Activated CD4-positive, alpha-beta T cell treated with anti-CD3 and anti-CD28 coated beads, Interleukin-2, Interleukin-4, amounts not matched to agents 100 ng/mL and 50 ng/mL, durations not matched to agents 16 hours and 8 hours (primary cell): Measurements from ENCODE around the gene MARK3.
"Not testable (repeated sequence)": the region's sequence is repeated elsewhere in the genome, so short reads cannot be mapped to it uniquely, and the experiment has no call there.

Source experiments
- DNase-seq: peaks from one replicate; pipeline ENCODE4 v3.0.0-alpha.2; 2020; ENCODE audit warnings: low spot score

Gene MARK3

GRCh38 chr14:103385152-103385928, at the start of gene MARK3:
Gene MARK3, plus strand, starts transcription at chr14:103385415. Its CDS starts 615 bp downstream, at chr14:103386030.
- DNase-seq = peak; percentile 98

GRCh38 chr14:103336191-103336590, 49.0 kb upstream of the MARK3 start:
- DNase-seq = no peak

- no peak for DNase-seq
These were observed 47.4 kb upstream of the MARK3 start for GRCh38 chr14:103337794-103338193.

- no peak for DNase-seq
These were observed 45.7 kb upstream of the MARK3 start for GRCh38 chr14:103339561-103339960.

- DNase-seq = no peak
These were observed 44.6 kb upstream of the MARK3 start for GRCh38 chr14:103340480-103341212.

GRCh38 chr14:103341250-103342129, 43.7 kb upstream of the MARK3 start:
- DNase-seq = no peak

GRCh38 chr14:103343164-103343879, 41.9 kb upstream of the MARK3 start:
- no peak for DNase-seq

- no peak for DNase-seq
These were observed 41.1 kb upstream of the MARK3 start for GRCh38 chr14:103343905-103344797.

- DNase-seq = no peak
These were observed 38.9 kb upstream of the MARK3 start for GRCh38 chr14:103346286-103346685.

GRCh38 chr14:103347091-103347815, 38.0 kb upstream of the MARK3 start:
- no peak for DNase-seq

GRCh38 chr14:103348154-103348553, 37.1 kb upstream of the MARK3 start:
- no peak for DNase-seq

GRCh38 chr14:103349982-103350381, 35.2 kb upstream of the MARK3 start:
- no peak for DNase-seq

GRCh38 chr14:103353362-103353761, 31.9 kb upstream of the MARK3 start:
- DNase-seq = no peak

GRCh38 chr14:103354141-103354540, 31.1 kb upstream of the MARK3 start:
- no peak for DNase-seq

- no peak for DNase-seq
These were observed 29.1 kb upstream of the MARK3 start for GRCh38 chr14:103356024-103356682.

GRCh38 chr14:103357552-103357951, 27.7 kb upstream of the MARK3 start:
- not testable (repeated sequence) for DNase-seq

- no peak for DNase-seq
These were observed 24.7 kb upstream of the MARK3 start for GRCh38 chr14:103360548-103360947.

GRCh38 chr14:103361867-103362266, 23.3 kb upstream of the MARK3 start:
- no peak for DNase-seq

- no peak for DNase-seq
These were observed 22.4 kb upstream of the MARK3 start for GRCh38 chr14:103362780-103363179.
